T-helper 2 cell treated with Interferon-gamma antibody and Interleukin-4, amounts not matched to agents 100 ng/mL and 5 ng/mL, for 36 hours (primary cell): ENCODE data around the gene CDC25B. TPM values are rescaled to one million over a fixed set of nuclear protein-coding genes. Genes with fewer than 3 reads are reported as not detected.

Experiments
- intact Hi-C: fragments of 100-400 bp; cut with micrococcal nuclease; formaldehyde crosslinking; loops from one replicate; pipeline ENCODE4 v1.15.1; 2023
- total RNA-seq: library from RNA; stranded (reverse); gene quantifications from 2 replicates; pipeline ENCODE4 v1.2.3, GENCODE V29; 2022

Gene CDC25B
- total RNA-seq = 400 and 404 TPM in 2 replicates

DNA sequence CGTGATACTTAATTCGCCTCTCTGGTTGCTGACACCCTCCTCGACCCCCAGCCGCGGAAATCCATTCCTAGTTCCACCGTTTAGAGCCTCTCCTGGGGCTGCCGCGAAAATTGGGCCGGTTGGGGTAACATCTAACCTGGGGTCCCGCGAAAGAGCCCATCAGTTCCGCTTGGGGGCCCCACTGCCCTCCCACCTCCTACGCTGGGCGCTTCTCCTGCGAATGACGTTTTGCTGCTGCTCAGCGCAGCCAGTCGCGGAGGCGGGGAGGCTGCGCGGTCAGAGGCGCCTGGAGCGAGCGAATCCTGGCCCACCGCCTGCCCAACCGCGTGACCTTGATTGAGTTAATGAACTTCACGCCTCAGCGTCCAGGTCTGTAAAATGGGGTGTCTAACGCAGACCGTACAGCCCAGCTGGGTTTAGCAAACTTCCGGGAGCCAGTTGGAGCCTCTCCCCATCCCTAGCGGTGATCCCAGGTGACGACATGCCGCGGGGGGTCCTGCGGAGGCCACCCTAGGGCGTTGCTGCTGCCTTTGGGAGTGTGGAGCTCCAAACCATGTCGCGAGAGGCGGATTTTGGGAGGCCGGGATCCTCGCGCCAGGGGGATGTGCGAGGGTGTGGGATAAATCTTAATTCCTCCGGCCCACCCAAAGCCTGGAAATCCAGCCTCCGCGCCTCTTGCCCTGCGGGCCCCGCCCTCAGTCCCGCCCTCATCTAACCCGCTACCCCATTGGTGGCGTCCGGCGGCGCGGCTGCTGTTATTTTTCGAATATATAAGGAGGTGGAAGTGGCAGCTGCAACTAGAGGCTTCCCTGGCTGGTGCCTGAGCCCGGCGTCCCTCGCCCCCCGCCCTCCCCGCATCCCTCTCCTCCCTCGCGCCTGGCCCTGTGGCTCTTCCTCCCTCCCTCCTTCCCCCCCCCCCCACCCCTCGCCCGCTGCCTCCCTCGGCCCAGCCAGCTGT is at the start of gene CDC25B:
TSS of gene CDC25B (plus strand) at position 800 of the 958 bp plus-strand sequence. CDS start 222 bp downstream, outside the sequence.
- intact Hi-C loops = loop anchor here (1.0 to 10.0 kb wide), 4 partner anchors 16 to 219 kb away; partner anchors contain the start of genes AP5S1, PANK2 and RNF24

GRCh38 chr20:3747471-3747870 is 48.6 kb upstream of the CDC25B start:
- intact Hi-C loops = no loop called here

GRCh38 chr20:3748073-3748472 is 48.0 kb upstream of the CDC25B start:
- intact Hi-C loops = no loop called here

GRCh38 chr20:3749087-3749688 is 46.9 kb upstream of the CDC25B start:
- intact Hi-C loops = no loop called here

- intact Hi-C loops = no loop called here
Observed at GRCh38 chr20:3749689-3750531, 46.2 kb upstream of the CDC25B start.

GRCh38 chr20:3751305-3751674 is 44.8 kb upstream of the CDC25B start:
- intact Hi-C loops = no loop called here

DNA sequence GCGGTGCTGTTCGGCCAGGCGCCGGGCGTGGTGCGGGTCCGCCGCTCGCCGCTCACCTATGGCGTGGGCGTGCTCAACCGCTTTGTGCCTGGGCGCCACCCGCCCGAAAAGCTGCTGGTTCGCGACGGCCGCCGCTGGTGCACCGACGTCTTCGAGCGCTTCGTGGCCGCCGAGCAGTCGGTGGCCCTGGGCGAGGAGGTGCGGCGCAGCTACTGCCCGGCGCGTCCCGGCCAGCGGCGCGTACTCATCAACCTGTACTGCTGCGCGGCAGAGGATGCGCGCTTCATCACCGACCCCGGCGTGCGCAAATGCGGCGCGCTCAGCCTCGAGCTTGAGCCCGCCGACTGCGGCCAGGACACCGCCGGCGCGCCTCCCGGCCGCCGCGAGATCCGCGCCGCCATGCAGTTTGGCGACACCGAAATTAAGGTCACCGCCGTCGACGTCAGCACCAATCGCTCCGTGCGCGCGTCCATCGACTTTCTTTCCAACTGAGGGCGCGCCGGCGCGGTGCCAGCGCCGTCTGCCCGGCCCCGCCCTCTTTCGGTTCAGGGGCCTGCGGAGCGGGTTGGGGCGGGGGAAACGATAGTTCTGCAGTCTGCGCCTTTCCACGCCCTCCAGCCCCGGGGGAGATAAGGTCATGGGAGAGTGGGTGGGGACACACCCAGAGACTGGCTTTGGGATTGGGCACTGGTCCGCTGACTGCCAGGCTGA is 44.3 kb upstream of the CDC25B start:
- intact Hi-C loops = no loop called here

- intact Hi-C loops = no loop called here
Observed at GRCh38 chr20:3752386-3752759, 43.7 kb upstream of the CDC25B start.

DNA sequence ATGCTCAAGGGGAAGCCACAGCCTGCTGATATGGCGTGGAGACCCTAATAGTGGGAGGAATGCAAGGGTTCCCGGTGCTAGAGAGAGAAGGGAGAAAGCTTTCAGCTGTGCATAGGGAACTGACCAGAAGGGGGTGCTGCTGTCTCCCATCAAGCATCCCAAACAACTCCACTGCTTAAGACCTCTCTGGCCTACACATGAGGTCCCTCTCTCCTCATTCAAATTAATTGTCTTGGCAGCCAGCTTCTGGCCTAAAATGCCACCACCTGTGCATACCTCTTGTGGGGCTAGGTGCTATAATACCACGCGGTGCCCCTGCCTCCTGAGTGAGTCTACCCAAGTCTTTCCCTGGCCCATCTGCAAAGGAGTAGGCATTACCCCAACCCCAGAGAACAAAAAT is 43.0 kb upstream of the CDC25B start:
- intact Hi-C loops = loop anchor here (1.0 kb wide), 3 partner anchors 15 to 102 kb away; partner anchors contain the start of gene AP5S1

- intact Hi-C loops = loop anchor here (1.0 kb wide), 3 partner anchors 15 to 102 kb away; partner anchors contain the start of gene AP5S1
Observed at GRCh38 chr20:3753501-3754275, 42.4 kb upstream of the CDC25B start.

- intact Hi-C loops = no loop called here
Observed at GRCh38 chr20:3754276-3754630, 41.9 kb upstream of the CDC25B start.

DNA sequence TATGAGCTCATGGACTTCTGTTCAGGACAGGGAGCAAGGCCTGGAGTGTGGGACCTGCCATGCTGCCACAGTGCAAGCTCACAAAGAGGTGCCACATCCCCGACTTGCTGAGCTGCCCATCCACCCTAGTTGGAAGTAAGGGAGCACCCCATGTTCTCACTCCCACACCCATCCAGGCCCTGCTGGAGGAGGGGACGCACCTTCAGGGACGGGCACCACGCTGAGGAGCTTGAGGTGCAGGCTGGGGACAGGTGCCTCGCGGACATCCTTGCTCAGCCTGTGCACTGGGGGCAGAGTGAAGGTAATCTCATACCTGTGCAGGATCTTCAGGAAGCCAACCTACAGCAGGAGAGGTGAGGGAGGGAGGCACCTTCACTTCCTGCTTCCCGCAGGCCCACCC is 40.8 kb upstream of the CDC25B start:
- intact Hi-C loops = no loop called here

- intact Hi-C loops = no loop called here
Observed at GRCh38 chr20:3755814-3756480, 40.2 kb upstream of the CDC25B start.

DNA sequence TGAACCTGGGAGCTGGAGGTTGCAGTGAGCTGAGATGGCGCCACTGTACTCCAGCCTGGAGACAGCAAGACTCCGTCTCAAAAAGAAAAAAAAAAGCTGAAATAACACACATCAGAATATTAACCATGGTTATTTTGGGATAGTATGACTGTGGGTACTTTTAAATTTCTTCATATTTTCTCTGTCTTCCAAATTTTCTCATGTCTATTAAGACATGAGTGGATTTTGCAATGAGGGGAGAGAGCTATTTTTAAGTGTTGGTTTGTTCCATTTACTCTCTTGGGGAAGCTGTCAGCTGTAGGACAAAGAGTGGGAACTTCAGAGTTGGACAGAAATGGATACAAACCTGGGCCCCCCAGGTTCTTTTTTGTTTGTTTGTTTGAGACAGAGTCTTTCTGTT is 38.8 kb upstream of the CDC25B start:
- intact Hi-C loops = no loop called here

DNA sequence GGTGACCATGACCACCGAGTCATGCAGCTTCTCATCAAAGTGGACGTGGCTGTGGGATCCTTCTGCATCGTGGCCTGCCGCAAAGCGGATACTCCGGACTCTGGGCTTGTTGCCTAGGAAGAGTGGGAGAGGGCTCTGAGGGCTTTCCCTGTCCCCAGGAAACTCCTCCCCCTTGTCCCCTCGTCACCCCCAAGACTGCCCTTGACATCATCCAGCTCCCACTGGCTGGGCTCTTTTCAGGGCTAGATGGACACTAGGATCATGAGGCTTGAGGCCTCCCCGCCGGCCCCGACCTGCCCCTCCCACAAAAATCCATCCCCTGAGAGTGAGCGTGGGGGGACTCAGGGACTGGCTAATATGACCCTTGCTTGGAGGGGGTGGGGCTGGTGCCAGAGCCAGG is 37.5 kb upstream of the CDC25B start:
- intact Hi-C loops = no loop called here

GRCh38 chr20:3759316-3759823 is 36.7 kb upstream of the CDC25B start:
- intact Hi-C loops = no loop called here

- intact Hi-C loops = no loop called here
Observed at GRCh38 chr20:3759884-3760283, 36.2 kb upstream of the CDC25B start.

DNA sequence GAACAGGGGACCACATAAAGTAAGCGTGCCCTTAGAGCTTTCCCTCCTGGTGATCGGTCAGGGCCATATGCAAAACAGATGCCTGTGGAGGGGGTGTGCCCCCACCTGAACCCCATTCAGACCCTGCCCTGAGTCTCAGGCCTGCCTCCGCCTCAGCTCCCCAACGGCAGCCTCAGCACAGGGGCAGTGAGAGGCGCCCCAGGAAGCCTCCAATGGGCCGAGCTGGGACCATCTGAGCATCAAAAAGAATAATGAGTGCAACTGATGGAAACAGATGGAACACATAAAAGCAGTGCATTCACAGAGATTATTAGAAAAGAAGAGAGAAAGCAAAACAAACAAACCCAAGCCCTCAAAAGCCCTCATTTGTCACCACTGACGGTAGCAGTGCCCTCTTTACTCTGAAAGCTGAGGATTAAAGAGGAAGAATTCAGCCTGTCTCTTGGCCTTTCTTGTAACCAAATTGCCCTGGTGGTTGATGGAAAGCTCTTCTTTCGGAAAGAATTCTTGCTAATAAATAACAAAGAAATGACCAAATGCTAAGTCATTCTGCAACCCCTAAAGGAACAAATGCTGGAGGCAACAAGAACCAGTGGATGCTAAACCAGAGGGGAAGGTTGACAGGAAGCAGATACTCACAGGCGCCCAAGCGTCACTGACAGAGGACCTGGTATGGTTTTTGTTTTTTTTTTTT is 35.3 kb upstream of the CDC25B start:
- intact Hi-C loops = no loop called here
